IPS DF 4.7 (cell line): Measurements from ENCODE around the gene GKN1.

Experiments used
- DNase-seq: peaks from one replicate; pipeline ENCODE4 v3.0.0-alpha.2; 2013; ENCODE audit warnings: low spot score; ENCODE audit errors: extremely low read depth

GKN1 gene

DNA sequence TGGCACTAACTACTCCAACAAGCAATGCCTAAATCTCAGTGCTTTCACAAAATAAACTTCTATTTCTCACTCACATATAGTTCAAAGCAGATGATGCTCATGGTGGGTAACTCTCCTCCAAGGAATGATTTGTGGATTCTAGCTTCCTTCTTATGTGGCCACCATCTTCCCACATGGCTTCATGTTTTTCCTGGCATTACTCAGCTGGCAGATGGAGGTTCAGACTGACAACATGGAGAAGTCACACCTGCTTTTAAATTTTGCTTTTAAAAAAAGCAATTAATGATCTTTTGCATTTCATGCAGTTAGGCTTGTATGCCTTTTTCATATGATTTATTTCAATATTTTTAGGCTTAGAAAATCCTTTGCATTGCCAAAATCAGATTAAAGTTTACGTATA lies 15.4 kb upstream of the GKN1 start:
- no peak for DNase-seq

DNA sequence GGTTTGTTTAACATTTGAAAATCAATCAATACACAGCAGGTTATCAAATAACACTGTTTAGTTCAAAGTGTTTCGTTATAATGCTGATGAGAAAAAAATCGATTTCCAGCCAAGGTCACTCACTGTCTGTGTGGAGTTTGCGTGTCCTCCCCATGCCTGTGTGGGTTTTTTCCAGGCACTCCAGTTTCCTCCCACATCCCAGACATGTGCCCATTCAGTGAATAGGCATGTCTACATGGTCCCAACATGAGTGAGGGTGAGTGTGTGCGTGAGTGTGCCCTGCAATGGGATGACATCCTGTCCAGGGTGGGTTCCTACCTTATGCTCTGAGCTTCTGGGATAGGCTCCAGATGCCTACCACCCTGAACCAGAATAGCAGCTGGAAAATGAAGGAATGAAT lies 13.1 kb upstream of the GKN1 start:
- no peak for DNase-seq

DNA sequence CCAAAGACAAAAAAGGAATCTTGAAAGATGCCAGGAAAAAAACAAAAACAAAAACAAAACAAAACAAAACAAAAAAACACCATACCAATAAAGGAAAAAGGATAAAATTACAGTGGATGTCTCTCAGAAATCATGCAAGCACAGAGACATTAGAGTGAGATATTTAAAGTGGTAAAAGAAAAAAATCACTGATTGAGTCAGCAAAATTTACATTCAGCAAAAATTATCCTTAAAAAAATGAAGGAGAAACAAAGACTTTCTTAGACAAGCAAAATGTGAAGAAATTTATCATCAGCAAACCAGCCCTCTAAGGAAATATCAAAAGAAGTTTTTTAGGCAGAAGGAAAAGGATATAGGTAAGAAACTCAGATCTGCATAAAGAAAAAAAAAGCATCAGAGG lies 10.2 kb upstream of the GKN1 start:
- DNase-seq: no peak

DNA sequence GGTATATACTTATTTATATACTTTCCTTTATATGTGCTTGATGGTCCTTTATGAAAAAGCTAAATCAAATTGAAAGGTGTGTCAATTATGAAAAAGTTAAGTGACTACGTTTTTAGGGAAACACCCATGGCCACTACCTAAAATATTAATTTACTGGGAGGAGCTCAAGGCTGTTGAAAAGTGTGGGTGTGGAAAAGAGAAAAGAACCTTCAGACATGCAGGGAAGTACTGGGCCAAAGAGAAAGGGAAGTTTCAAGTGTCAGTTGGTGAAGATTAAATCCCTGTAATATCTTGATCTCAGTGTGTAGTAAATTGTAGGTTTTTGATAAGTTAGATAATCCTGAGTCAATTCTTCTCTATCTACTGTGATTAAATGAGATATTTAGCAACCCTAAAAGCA lies 6.2 kb upstream of the GKN1 start:
- DNase-seq: no peak

DNA sequence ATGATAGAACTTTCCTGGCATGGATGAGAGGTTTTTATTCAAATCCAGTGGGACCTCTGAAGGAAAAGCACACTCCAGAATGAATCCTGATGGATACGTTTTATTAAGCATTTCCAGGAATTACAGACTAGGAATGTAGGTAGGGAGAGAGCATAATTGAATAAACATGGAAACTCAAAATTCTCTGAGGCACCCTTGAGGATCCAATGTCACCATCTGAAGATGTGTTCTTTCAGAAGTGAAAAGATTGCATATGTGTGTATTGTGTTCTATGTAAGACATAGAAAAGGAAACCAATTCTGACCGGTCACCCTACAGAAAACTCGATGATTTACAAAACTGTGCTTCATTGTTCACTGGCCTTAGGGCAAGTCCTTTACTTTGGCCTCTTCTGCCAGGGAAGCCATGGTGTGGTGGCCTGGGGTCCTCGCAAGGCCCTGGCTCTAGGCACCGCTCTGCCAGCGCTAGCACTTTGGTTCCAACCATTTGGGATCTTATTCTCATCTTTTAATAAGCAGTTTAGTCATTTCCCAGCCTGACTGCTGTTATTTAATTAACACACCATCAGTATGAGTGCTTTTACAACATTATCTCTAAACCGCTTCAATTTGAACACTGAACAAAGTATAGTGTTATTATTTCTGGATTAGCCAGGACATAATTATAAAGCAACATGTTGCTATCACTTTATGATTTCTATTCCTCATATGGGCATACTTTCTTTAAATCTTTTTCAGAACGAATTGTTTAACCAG lies 4.5 kb upstream of the GKN1 start:
- DNase-seq: no peak

DNA sequence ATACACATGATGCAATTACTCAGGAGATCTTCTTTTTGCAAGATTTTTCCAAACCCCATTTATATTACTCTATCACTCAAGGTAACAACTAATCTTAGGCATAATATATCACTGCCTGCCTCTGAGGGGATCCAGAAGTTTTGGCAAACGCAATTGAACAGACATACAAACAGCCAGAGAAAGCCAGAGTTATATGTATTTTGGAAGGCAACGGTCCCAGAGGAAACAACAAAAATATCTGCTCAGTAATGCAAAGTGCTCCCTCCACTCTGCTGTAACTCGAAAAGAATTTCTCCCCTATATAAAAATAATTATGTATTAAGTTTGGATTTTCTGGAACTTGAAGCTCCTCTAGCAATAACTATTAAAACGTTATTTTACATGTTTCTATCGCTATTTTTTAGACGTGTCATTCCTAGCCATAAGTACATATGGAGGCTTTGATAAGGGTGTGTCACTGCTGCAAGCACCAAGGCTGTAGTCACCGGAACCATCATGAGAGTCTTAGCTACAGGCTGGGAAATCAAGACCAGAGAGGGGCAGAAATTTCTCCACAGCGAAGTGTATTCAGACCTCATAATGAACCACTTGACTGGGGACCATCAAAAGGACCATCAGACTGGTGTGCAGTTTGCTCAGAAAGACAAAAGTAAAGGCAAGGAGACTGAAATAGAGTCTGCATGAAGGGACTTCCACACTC lies 3.7 kb upstream of the GKN1 start:
- DNase-seq: no peak

DNA sequence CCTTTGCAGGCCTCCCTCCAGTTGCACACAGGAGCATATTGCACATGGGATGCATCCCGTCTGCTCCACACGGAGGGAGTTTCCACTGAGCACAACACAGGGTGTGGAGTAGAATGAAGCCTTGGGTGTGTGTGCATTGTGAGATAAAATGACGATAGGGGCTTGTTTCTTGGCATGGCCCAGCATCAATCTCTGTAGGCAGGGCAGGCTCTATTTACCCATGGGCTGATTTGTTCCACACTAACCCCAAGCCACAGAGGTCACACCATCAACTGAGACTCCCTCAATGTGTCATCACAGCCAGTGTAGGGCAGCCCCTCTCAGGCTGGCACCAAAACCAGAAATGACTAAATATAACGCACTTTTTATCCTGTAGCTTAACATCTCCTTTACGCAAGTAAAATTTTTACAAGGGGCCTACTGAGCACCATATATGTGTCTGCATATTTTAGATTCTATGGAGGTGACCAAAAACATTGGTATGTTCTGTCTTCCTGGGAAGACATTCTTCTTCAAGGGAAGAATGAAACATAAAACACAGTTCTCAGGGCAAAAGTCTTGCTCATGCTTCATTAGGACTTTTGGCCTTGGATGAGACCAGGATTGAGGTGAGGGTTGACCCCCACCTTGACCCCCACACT lies 2.7 kb upstream of the GKN1 start:
- no peak for DNase-seq

DNA sequence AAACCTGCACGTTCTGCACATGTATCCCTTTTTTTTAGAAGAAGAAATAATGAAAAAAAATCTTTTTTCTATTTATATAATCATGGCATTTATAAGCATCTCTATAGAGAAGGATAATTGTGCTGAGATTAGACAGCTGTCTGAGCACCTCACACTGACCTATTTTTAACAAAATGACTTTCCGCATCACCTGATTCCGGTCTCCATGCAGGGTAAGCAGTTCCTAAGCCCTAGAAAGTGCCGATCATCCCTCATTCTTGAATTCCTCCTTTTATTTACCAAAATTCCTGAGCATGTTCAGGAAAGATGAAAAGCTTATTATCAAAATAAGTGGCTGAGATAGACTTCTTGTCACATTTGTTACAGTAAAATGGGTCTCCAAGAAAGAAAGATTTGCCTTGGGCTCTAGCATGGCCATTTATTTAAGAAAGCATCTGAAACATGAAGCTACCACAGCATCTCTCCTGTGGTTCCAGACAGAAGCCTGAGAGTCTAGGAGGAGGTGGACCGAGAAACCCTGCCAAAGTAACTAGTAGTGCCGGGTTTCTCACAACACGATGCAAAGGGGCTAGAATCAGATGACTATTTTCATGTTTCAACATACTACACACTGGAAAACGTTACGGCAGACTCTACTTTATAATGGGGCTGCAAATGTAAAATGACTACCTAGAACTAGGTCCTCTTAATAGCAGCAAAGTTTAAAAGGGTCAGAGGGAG lies 670 bp downstream of the GKN1 start:
- DNase-seq: no peak

DNA sequence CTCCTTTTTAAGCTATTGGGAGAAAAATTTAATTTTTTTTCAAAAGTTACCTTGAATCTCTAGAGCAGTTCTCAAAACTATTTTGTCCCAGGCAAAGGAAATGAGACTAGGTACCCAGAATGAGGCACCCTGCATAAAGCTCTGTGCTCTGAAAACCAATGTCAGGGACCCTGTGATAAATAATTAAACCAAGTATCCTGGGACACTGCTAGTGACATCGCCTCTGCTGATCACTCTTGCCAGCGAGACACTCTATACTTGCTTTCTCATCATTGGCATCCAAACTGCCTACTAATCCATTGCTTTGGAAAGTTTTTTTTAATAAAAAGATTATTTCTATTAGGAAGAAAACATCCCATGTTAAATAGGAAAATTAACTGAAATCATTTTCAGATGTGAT lies 1.4 kb downstream of the GKN1 start:
- no peak for DNase-seq

DNA sequence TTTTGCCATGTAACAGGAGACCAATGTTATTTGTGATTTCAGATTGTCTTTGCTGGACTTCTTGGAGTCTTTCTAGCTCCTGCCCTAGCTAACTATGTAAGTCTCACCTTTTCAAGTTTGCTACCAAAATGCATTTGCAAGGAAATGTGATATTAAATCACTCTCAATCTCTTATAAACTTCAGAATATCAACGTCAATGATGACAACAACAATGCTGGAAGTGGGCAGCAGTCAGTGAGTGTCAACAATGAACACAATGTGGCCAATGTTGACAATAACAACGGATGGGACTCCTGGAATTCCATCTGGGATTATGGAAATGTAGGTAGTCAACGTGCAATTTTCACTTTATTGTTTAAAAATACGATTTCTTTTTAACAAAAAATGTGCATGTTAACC lies 3.0 kb downstream of the GKN1 start:
- DNase-seq: no peak

DNA sequence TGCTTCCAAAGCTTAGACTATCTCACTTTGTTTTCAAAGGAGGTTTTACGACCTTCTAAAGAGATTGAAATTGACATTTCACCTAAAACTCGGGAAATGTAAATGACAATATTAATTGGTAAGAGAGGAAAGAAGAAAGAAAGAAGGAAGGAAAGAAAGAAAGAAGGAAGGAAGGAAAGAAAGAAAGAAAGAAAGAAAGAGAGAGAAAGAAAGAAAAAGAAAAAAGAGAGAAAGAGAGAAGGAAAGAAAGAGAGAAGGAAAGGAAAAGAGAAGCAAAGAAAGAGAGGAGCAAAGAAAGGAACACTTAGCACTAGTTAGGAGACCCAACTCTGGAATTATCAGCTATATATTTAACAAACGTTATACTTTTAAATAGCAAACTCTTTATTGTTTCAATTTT lies 3.7 kb downstream of the GKN1 start:
- no peak for DNase-seq

DNA sequence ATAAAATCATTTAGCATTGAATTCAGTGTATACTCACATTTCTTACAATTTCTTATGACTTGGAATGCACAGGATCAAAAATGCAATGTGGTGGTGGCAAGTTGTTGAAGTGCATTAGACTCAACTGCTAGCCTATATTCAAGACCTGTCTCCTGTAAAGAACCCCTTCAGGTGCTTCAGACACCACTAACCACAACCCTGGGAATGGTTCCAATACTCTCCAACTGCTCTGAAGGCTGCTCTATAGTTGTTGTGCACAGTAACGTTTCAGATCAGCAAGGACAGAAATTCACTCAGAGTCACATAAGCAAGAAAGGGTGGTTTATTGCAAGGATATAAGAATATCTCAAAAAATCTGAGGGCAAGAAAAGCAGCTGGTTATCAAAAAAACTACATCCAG lies 6.5 kb downstream of the GKN1 start:
- no peak for DNase-seq

DNA sequence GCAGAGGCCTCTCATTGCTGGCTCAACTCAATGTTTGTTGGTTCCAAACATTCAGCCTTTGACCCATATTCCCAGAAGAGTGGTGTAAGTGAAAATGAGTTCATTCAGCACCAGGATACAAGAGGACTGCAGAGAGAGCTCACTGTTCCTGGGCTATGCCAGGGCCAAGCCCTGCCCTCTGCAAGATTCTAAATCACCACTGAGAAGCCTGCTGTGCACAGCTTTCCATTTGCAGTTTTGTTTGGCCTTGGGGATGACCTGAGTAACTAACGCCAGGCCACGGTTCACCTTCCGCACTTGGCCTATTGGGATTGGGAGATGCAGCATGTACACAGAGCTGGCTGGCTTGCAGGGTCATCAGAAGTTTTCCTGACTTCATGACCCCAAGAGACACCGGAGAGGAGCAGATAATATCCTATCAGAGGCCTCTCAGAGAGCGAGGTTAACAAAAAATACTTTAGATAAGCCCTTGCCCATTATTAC lies 12.6 kb downstream of the GKN1 start:
- no peak for DNase-seq

DNA sequence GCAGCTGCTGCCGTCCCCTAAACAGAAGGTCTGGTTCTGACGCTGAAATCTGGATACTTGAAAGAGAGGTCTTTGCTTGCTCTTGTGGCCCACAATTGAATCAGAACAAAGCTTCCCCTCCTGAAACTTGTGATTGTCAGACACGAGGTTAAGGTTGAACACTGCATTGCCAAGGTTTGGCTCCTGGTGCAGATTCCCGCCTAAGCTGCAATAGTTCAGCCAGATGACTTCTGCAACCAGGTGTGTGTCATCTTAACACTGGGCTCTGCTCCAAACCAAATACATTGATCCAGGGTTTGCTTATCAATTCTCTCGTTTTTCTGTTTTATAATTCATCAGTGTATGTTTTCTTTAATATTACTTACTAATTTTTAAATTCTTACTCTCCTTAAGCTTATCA lies 14.6 kb downstream of the GKN1 start:
- DNase-seq: no peak

DNA sequence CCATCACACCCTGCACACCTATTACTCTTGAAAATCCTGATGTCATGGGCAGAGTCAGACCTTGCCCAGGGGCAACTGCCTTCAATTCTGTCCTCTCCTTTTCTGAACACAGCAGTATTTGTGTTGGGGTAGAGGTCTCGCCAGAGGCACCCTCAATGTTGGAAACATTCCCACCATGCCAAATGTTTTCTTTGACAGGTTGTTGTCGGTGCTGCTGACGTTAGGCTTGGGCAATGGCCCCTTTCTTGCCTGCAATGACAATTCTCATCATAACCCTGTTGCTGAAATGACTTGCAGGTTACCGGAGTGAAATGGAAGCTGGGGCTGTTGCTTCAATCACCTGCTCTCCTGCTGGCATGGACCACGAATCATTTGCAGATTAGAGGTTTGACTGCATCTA lies 17.9 kb downstream of the GKN1 start:
- no peak for DNase-seq

DNA sequence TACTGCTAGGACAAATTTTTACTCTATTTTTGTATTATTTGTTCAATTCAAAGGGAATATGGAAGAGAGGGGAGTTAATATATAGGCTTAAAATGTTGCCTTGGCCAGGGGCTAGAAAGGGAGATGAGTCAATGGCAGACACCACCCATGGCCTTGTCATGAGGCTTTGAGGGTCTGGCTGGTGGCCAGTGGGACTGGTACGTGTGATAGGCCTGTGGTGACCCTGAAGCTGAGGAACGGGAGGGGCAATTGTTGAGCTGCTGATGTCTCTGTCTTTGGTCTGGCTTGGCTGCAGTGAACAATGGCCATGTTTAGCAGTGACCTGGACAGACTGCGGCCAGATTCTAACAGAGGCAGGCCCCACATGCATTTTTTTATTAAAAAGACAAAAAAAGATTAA lies 18.5 kb downstream of the GKN1 start:
- DNase-seq: no peak

DNA sequence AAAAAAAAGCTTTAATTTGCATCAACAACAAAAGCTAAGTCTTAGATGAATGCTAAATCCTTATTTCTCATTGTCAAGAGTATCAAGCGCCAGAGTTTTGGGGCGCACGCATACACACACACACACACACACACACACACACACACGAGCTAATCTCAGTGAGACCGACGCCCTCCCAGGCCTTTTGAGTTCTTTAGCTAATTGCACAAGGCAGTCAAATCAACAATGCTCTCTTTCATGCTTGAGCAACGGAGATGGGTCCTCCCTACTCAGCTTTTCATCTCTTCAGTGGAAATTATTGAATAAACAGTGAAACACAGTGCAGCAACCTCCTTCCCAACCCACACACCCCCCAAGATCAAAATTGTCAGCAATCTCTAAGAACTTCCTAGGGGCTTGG lies 19.2 kb downstream of the GKN1 start:
- DNase-seq: no peak

DNA sequence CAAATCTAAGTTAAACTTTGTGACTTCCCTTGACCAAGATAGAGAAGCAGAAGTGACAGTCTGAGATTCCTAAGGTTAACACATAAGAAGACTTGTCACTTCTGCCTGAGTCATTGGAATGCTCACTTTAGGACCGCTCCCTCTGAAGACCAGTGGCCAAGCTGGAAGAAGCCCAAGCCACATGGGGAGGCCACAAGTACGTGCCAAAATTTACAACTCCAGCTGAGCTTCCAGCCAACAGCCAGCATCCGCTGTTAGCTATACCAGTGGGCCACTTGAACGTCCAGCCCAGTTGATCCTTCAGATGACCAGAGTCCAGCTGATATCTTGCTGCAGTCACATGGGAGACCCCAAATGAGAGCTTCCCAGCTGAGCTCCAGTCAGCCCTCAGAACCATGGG lies 20.4 kb downstream of the GKN1 start:
- no peak for DNase-seq

DNA sequence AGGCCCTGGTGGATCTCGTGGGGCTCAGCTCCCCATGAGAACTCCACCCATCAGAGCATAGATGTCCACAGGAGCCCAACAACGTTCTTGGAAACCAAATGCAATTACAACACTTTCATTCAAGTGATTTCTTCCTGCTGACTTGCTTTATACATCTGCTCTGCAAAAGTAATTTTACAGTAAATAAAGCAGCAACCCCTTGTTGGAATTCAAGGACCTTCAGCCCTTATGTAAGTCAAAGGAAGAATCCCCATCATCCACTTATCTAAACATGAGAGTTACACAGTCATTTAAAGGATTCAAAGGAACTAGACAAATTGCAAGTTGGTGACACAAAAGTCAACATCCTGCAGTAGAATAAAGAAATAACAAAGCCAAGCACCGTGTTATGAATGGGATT lies 21.5 kb downstream of the GKN1 start:
- no peak for DNase-seq

DNA sequence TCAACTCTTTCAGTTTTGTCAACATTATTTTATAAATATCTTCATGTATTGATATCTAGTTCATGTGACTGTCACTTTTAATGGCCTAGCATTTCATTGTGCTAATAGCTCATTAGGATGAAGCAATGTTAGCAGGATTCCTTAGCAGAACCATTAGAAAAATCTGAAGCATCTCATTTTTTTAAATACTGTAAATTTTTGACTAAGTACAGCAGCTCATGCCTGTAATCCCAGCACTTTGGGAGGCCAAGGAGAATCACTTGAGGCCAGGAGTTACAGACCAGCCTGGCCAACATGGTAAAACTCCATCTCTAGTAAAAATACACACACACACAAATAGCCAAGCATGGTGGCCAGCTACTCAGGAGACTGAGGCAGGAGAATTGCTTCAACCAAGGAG lies 23.0 kb downstream of the GKN1 start:
- no peak for DNase-seq

DNA sequence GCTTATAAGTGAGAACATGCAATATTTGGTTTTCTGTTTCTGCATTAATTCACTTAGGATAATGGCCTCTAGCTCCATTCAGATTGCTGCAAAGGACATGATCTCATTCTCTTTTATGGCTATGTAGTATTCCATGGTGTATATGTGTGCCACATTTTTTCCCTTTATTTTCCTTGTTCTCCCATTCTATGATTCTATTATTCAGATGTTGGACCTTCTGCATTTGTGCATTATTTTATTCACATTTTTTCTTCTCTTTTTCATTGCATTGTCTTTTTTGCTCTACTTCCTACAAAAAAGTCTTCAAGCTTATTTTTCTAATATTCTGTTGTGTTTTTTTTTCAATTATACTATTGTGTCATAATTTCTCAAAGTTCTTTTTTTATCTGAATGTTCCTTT lies 27.4 kb downstream of the GKN1 start:
- DNase-seq: no peak

DNA sequence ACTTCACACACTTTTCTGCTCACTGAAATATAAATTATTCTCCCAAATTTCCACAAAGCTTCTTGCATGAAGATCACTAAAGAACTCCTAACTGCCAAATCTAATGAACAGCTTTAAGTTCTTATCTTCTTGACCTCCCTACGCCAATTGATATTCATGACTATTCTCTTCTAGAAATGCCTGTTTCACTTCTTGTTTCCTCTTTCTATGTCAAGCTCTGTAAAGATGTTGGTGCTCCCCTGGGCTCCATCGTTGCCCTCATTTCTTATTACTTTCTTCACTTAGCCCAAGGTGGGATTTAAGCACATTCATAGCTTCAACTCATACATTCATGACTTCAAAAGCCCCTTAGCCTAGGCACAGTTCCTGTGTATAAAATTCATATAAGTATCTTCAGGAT lies 29.3 kb downstream of the GKN1 start:
- DNase-seq: no peak
